GM12873 (cell line): ENCODE results near the gene TBC1D10A.

Source experiments
- TF ChIP-seq, protein P1 (sequence below): IDR thresholded peaks from 2 replicates; pipeline ENCODE4 v1.5.1; 2012; ENCODE audit warnings: low read depth, mild to moderate bottlenecking, moderate library complexity, low read length, control low read depth; ENCODE audit not compliant: insufficient read depth; ENCODE audit errors: missing control alignments

Gene TBC1D10A

DNA sequence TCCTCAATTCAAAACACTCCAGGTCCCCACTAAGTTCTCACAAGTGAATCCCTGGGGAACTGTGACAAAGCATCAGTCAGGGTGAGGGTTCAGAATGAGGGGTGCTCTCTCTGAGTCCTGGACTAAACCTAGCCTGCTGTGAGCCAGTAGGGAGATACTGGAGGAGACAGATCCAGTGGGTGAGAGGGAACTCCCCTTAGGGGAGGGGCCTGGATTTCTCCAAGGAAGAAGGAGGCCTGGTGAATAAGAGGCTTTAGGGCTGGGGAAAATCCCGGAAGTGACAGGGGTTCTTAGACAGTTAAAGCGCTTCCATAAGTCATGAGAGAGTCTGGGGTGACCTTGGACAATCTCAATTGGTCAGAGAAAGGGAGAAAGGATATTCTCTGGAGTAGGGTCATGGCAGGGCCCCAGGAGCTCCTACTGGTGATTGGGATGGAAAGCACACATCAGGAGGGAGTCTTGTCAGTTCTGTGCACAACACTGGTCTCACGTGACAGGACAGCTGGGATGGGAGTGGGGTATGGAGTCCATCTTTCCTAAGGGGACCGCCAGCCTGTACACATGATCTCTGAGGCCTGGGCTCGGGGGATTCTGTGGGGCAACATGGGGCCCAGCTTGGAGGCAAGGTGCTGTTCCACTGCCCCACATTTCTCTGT is 1.5 kb downstream of the TBC1D10A start:
- TF ChIP-seq, protein P1, sequence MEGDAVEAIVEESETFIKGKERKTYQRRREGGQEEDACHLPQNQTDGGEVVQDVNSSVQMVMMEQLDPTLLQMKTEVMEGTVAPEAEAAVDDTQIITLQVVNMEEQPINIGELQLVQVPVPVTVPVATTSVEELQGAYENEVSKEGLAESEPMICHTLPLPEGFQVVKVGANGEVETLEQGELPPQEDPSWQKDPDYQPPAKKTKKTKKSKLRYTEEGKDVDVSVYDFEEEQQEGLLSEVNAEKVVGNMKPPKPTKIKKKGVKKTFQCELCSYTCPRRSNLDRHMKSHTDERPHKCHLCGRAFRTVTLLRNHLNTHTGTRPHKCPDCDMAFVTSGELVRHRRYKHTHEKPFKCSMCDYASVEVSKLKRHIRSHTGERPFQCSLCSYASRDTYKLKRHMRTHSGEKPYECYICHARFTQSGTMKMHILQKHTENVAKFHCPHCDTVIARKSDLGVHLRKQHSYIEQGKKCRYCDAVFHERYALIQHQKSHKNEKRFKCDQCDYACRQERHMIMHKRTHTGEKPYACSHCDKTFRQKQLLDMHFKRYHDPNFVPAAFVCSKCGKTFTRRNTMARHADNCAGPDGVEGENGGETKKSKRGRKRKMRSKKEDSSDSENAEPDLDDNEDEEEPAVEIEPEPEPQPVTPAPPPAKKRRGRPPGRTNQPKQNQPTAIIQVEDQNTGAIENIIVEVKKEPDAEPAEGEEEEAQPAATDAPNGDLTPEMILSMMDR = no peak

GRCh38 chr22:30324014-30324730 is 2.6 kb downstream of the TBC1D10A start:
- TF ChIP-seq, protein P1 = no peak

- TF ChIP-seq, protein P1 = no peak
Measured at GRCh38 chr22:30323246-30323645, 3.5 kb downstream of the TBC1D10A start.

DNA sequence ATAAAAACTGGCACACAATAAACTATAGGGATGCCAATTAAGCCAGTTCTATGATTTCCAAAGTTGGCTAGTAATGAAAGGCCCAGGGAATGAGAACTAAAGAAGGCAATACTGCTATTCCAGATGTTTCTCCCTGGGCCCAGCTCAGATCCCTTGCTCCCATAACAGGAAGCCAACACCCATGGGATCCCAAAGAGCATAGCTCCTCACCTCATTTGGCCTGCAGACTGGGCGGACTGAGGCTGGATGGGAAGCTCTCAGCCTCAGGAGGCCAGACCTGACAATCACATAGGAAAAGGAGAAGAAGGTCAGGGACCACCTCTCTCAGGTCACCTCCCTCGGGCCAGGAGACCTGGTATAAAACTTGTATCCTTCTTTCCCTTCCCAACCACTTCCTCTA is 5.3 kb downstream of the TBC1D10A start:
- TF ChIP-seq, protein P1 = no peak

DNA sequence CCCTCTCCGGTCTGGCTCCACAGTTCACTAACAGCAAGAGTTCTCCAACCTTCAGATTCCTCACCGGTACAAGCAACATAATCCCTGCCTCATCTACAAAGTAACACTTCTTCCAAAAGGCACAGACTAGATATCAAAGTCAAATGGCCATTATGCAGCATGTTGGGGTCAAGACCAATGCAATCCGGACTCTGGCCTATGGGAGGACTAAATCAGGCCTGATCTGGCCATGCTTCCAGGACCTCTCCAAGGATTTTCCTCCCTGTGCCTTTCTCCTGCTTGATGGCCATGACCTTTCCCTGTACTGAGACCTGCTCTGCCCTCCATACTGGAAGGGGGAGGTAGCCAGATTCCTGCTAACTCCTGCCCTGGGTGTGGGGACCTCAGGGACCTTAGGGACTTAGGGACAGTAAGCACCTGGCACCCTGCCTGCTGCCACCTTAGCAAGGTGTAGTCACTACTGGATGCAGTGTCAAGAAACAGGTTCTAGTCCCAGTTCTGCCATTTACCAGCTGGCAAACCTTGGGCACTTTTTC is 6.7 kb downstream of the TBC1D10A start:
- TF ChIP-seq, protein P1 = no peak

- TF ChIP-seq, protein P1 = no peak
Measured at GRCh38 chr22:30318799-30319419, 7.8 kb downstream of the TBC1D10A start.

- TF ChIP-seq, protein P1 = no peak
Measured at GRCh38 chr22:30317778-30318177, 9.0 kb downstream of the TBC1D10A start.
